ENCODE data around the gene SOX12.
"Not testable (repeated sequence)": the region's sequence is repeated elsewhere in the genome, so short reads cannot be mapped to it uniquely, and the experiment has no call there.

The SOX12 gene

DNA sequence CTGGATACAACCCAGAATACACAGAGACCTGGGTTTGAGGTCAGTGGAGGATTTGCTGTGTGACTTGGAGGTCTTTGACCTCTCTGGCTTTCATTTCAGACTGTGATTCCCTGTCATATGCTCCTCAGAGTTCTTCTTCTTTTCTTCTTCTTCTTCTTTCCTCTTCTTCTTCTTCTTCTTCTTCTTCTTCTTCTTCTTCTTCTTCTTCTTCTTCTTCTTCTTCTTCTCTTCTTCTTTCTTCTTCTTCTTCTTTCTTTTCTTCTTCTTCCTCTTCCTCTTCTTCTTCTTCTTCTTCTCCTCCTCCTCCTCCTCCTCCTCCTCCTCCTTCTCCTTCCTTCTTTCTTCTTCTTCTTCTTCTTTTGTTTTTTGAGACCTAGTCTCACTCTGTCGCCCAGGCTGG is 10.7 kb downstream of the SOX12 start:
- not testable (repeated sequence) for H3K36me3 ChIP-seq (ENCODE audit: insufficient read depth, low read depth, low read length); H3K4me3 ChIP-seq (ENCODE audit: low read length); H3K9me3 ChIP-seq (ENCODE audit: insufficient read depth, low read depth, low read length); H3K9ac ChIP-seq (ENCODE audit: low read depth, low read length); H3K4me1 ChIP-seq (ENCODE audit: insufficient read depth, low read length); H3K27ac ChIP-seq (ENCODE audit: low read length)
- H3K27me3 ChIP-seq (ENCODE audit: insufficient read depth, low read length) = peaks cover 36% of the 10 kb centered on the region

- Histone ChIP-seq H3K27me3 (ENCODE audit: insufficient read depth, low read length) (peaks cover 19% of the 10 kb centered on the region), H3K36me3 (ENCODE audit: insufficient read depth, low read depth, low read length) (no peaks in the 10 kb centered on the region), H3K27ac (ENCODE audit: low read length) (no peak overlapping the region), H3K4me3 (ENCODE audit: low read length) (no peak overlapping the region), H3K4me1 (ENCODE audit: insufficient read depth, low read length) (peaks cover 4% of the 10 kb centered on the region; the same call in 1 of the 2 replicates), H3K9ac (ENCODE audit: low read depth, low read length) (no peak overlapping the region), H3K9me3 (ENCODE audit: insufficient read depth, low read depth, low read length) (no peaks in the 10 kb centered on the region)
These were observed 16.3 kb downstream of the SOX12 start for GRCh38 chr20:341682-342081.

GRCh38 chr20:343107-343506 is 17.8 kb downstream of the SOX12 start:
- Histone ChIP-seq H3K27me3 (ENCODE audit: insufficient read depth, low read length) (peaks cover 9% of the 10 kb centered on the region), H3K4me3 (ENCODE audit: low read length) (no peak overlapping the region), H3K9ac (ENCODE audit: low read depth, low read length) (no peak overlapping the region), H3K4me1 (ENCODE audit: insufficient read depth, low read length) (peaks cover 4% of the 10 kb centered on the region; the same call in 1 of the 2 replicates), H3K36me3 (ENCODE audit: insufficient read depth, low read depth, low read length) (no peaks in the 10 kb centered on the region), H3K9me3 (ENCODE audit: insufficient read depth, low read depth, low read length) (no peaks in the 10 kb centered on the region), H3K27ac (ENCODE audit: low read length) (no peak overlapping the region)

DNA sequence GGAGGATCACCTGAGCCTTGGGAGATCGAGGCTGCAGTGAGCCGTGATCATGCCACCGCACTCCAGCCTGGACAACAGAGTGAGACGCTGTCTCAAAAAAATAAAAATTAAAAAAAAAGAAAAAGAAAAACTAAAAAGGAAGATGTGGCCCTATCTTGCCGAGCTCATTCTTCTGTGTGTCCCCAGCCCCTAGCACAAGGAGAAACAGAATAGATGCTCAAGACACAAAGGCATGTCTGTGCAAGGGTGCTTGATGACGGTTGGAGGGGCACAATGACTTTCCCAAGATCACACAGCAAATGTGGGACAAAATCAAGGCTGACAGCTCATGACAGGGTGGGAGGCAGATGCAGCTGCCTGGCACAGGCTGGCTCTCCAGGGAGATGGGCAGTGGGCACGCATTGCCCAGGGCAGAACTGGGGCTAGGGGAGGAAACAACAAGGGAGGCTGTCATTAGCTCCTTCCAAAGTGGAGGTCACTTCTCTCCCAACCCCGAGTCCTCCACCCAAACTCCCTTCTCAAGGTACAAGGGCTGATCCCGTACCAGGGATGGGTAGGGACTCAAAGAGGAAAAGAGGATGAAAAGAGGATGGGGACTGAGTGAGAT is 20.8 kb downstream of the SOX12 start:
- H3K4me3 ChIP-seq (ENCODE audit: low read length) = peak overlapping the region; percentile 75
- peak overlapping the region; percentile 80; the same call in 1 of the 2 replicates for H3K9ac ChIP-seq (ENCODE audit: low read depth, low read length)

GRCh38 chr20:346640-347316 is 21.4 kb downstream of the SOX12 start, which contains the start of gene NRSN2:
Gene NRSN2, plus strand, starts transcription at chr20:347111. Its CDS starts 2,533 bp downstream, at chr20:349644.
- Histone ChIP-seq H3K4me3 (ENCODE audit: low read length) (peak within 1 kb of the TSS; percentile 75), H3K27me3 (ENCODE audit: insufficient read depth, low read length) (no peaks in the 10 kb centered on the region), H3K27ac (ENCODE audit: low read length) (no peak within 1 kb of the TSS), H3K36me3 (ENCODE audit: insufficient read depth, low read depth, low read length) (no peaks in the 10 kb centered on the region), H3K9me3 (ENCODE audit: insufficient read depth, low read depth, low read length) (no peaks in the 10 kb centered on the region), H3K4me1 (ENCODE audit: insufficient read depth, low read length) (peaks cover 14% of the 10 kb centered on the region; the same call in 1 of the 2 replicates), H3K9ac (ENCODE audit: low read depth, low read length) (peak within 1 kb of the TSS; percentile 80; the same call in 1 of the 2 replicates)

More for the DNA sequence above, 20.8 kb downstream of the SOX12 start:
- H3K36me3 ChIP-seq (ENCODE audit: insufficient read depth, low read depth, low read length) = no peaks in the 10 kb centered on the region
- H3K9me3 ChIP-seq (ENCODE audit: insufficient read depth, low read depth, low read length) = no peaks in the 10 kb centered on the region
- no peak overlapping the region for H3K27ac ChIP-seq (ENCODE audit: low read length)
- H3K27me3 ChIP-seq (ENCODE audit: insufficient read depth, low read length) = no peaks in the 10 kb centered on the region
- peaks cover 14% of the 10 kb centered on the region; the same call in 1 of the 2 replicates for H3K4me1 ChIP-seq (ENCODE audit: insufficient read depth, low read length)

- Histone ChIP-seq H3K27me3 (ENCODE audit: insufficient read depth, low read length) (no peaks in the 10 kb centered on the region), H3K36me3 (ENCODE audit: insufficient read depth, low read depth, low read length) (no peaks in the 10 kb centered on the region), H3K4me3 (ENCODE audit: low read length) (peak overlapping the region; percentile 75), H3K9ac (ENCODE audit: low read depth, low read length) (peak overlapping the region; percentile 80; the same call in 1 of the 2 replicates), H3K4me1 (ENCODE audit: insufficient read depth, low read length) (peaks cover 14% of the 10 kb centered on the region; the same call in 1 of the 2 replicates), H3K27ac (ENCODE audit: low read length) (no peak overlapping the region), H3K9me3 (ENCODE audit: insufficient read depth, low read depth, low read length) (no peaks in the 10 kb centered on the region)
These were observed 21.9 kb downstream of the SOX12 start for GRCh38 chr20:347317-347639.

DNA sequence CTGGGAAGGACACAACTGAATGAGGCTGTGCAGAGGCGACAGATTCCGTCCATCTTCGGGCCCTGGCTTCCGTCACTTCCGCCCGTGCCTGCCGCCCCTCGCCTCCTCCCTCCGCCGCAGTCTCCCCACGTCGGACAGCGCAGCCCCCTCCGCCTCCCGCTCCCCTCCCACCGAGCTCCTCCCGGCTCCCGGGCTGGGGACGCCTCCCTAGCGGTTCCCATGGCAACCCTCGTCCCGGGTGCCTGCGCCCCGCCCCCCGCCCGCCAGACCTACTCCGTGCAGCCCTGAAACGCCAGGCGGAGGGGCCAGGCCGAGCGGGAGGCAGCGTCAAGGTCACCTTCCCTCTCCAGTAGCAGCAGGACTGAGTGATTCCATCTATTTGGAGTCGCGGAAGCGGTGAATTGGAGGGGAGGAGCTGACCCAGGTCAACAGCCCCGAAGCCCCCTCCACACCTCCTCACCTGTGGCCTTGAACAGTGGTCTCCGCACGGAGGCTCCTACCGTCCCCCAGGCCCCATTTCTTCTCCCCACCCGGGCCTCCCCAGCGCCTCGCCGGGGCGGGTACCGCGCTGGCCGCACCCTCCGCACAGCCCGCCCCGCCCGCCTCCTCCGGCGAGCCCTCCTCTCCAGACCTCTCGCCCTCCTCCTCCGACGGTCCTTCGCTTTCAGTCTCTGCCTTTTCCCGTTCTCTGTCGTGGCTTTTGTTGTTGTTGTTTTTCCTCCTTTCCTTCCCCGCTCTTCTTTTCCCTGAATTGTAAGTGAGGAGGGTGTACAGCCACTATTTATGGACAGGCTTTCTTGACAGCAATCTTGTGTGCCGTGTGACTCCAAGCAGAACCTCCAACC is 22.5 kb downstream of the SOX12 start:
- H3K9me3 ChIP-seq (ENCODE audit: insufficient read depth, low read depth, low read length) = no peaks in the 10 kb centered on the region
- peaks cover 14% of the 10 kb centered on the region; the same call in 1 of the 2 replicates for H3K4me1 ChIP-seq (ENCODE audit: insufficient read depth, low read length)
- no peaks in the 10 kb centered on the region for H3K36me3 ChIP-seq (ENCODE audit: insufficient read depth, low read depth, low read length)
- peak overlapping the region; percentile 75 for H3K4me3 ChIP-seq (ENCODE audit: low read length)
- H3K9ac ChIP-seq (ENCODE audit: low read depth, low read length) = peak overlapping the region; percentile 80; the same call in 1 of the 2 replicates
- H3K27ac ChIP-seq (ENCODE audit: low read length) = no peak overlapping the region
- no peaks in the 10 kb centered on the region for H3K27me3 ChIP-seq (ENCODE audit: insufficient read depth, low read length)

GRCh38 chr20:348972-349841 is 23.9 kb downstream of the SOX12 start:
- H3K36me3 ChIP-seq (ENCODE audit: insufficient read depth, low read depth, low read length) = no peaks in the 10 kb centered on the region
- H3K9me3 ChIP-seq (ENCODE audit: insufficient read depth, low read depth, low read length) = no peaks in the 10 kb centered on the region
- H3K9ac ChIP-seq (ENCODE audit: low read depth, low read length) = no peak overlapping the region
- no peaks in the 10 kb centered on the region for H3K27me3 ChIP-seq (ENCODE audit: insufficient read depth, low read length)
- H3K4me1 ChIP-seq (ENCODE audit: insufficient read depth, low read length) = peaks cover 14% of the 10 kb centered on the region; the same call in 1 of the 2 replicates
- no peak overlapping the region for H3K27ac ChIP-seq (ENCODE audit: low read length)
- H3K4me3 ChIP-seq (ENCODE audit: low read length) = no peak overlapping the region; the same call in 1 of the 2 replicates

DNA sequence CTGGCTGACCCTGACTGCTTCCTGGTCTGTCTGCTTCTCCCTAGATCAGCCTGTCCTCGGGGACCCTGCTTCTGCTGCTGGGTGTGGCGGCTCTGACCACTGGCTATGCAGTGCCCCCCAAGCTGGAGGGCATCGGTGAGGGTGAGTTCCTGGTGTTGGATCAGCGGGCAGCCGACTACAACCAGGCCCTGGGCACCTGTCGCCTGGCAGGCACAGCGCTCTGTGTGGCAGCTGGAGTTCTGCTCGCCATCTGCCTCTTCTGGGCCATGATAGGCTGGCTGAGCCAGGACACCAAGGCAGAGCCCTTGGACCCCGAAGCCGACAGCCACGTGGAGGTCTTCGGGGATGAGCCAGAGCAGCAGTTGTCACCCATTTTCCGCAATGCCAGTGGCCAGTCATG is 27.8 kb downstream of the SOX12 start:
- H3K9ac ChIP-seq (ENCODE audit: low read depth, low read length) = no peak overlapping the region
- H3K27ac ChIP-seq (ENCODE audit: low read length) = no peak overlapping the region
- peaks cover 11% of the 10 kb centered on the region; the same call in 1 of the 2 replicates for H3K4me1 ChIP-seq (ENCODE audit: insufficient read depth, low read length)
- H3K27me3 ChIP-seq (ENCODE audit: insufficient read depth, low read length) = no peaks in the 10 kb centered on the region
- H3K4me3 ChIP-seq (ENCODE audit: low read length) = no peak overlapping the region
- no peaks in the 10 kb centered on the region for H3K9me3 ChIP-seq (ENCODE audit: insufficient read depth, low read depth, low read length)
- no peaks in the 10 kb centered on the region for H3K36me3 ChIP-seq (ENCODE audit: insufficient read depth, low read depth, low read length)

- Histone ChIP-seq H3K27ac (ENCODE audit: low read length) (no peak overlapping the region), H3K27me3 (ENCODE audit: insufficient read depth, low read length) (no peaks in the 10 kb centered on the region), H3K4me3 (ENCODE audit: low read length) (no peak overlapping the region), H3K36me3 (ENCODE audit: insufficient read depth, low read depth, low read length) (no peaks in the 10 kb centered on the region), H3K4me1 (ENCODE audit: insufficient read depth, low read length) (no peaks in the 10 kb centered on the region), H3K9ac (ENCODE audit: low read depth, low read length) (no peak overlapping the region), H3K9me3 (ENCODE audit: insufficient read depth, low read depth, low read length) (no peaks in the 10 kb centered on the region)
These were observed 29.1 kb downstream of the SOX12 start for GRCh38 chr20:354298-354977.

Data from iPS-20b (cell line).